ENCODE data around the gene CRTC1. TPM values are rescaled to one million over a fixed set of nuclear protein-coding genes. Genes with fewer than 3 reads are reported as not detected.
"Not testable (repeated sequence)": the region's sequence is repeated elsewhere in the genome, so short reads cannot be mapped to it uniquely, and the experiment has no call there.

Gene CRTC1
- total RNA-seq, 2 donors from 2014 or later = 9.3 to 15.7 TPM

- intact Hi-C loops (cut with DNase I) = no loop called here
- no peak for DNase-seq (ENCODE audit: low spot score)
Observed at GRCh38 chr19:18802354-18802753, 118.9 kb downstream of the CRTC1 start.

- DNase-seq (ENCODE audit: low spot score) = no peak
- intact Hi-C loops (cut with DNase I) = no loop called here
Observed at GRCh38 chr19:18803550-18804138, 120.2 kb downstream of the CRTC1 start.

DNA sequence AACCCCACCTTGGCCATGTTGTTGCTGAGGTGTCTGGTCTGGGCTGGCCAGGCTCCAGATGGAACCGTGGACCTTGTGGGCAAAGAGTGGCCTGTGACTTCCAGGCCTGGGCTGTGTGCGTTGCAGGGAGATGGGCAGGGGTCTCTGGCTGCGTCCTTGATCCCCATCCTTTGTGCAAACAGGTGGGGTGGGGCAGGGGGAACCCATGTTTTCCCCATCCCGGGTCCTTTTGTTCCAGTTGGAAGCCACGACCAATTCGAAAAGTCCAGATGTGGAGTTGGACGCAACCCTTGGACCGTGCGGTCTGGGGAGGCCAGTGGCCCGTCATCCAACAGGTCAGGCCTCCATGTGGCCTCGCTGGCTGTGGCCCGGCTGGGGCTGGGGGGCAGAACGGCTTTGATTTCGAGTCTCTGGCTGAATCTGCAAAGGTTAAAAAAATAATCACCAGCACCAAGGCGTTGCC lies 120.7 kb downstream of the CRTC1 start:
- intact Hi-C loops (cut with DNase I) = no loop called here
- no peak for DNase-seq (ENCODE audit: low spot score)

- no peak for DNase-seq (ENCODE audit: low spot score)
- intact Hi-C loops (cut with DNase I) = no loop called here
Observed at GRCh38 chr19:18804643-18805042, 121.2 kb downstream of the CRTC1 start.

DNA sequence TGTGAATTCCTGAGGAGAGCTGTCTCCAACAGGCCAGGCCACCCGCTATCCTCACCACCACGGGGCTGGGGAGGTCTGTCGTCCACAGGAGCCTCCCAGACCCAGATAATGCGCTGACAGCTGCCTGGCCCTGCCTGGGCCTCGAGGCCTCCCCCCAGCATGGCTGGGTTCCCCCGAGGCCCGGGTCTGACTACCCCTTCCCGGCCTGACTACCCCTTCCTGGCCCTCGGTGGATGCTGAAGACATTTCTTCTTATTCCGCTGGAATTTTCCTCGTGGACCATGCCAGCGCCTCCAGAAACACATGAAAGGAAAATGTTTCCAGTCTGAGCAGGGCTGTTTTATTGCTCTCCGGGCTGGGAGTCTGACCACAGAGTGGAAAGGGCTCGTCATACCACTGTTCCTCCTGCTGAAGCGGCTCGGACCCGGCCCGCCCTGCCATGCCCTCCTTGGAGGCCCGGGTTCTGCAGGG lies 124.4 kb downstream of the CRTC1 start:
- peak; percentile 92 for DNase-seq (ENCODE audit: low spot score)
- intact Hi-C loops (cut with DNase I) = no loop called here

DNA sequence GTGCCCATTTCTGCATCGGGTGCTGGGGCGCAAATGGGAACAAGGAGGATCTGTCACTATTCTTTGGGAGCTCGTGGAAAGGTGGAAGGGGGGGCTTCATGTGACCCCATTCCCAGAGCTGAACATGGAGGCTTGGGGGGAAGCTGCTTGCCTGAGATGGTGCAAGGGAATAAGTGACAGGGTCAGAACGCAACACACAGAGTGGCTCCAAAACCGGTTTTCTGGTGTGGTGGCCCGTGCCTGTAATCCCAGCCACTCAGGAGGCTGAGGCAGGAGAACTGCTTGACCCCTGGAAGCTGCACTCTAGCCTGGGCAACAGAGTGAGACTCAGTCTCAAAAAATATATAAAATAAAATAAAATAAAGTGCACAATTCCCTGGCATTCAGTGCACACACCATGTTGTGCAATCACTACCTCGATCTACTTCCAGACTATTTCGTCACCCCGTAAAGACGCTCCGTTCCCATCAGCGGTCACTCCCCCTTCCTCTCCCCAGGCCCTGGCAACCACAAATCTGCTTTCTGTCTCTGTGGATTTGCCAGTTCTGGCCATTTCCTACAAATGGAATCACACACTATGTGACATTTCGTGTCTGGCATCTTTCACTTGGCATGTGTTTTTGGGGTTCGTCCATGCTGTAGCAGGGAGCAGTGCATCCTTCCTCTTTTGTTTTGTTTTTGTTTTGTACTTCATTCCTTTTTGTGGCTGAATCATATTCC lies 125.8 kb downstream of the CRTC1 start:
- peak; percentile 91 for DNase-seq (ENCODE audit: low spot score)
- intact Hi-C loops (cut with DNase I) = no loop called here

- intact Hi-C loops (cut with DNase I); DNase-seq (ENCODE audit: low spot score): not testable (repeated sequence)
Observed at GRCh38 chr19:18811638-18812037, 128.2 kb downstream of the CRTC1 start.

- intact Hi-C loops (cut with DNase I) = no loop called here
Observed at GRCh38 chr19:18814063-18814462, 130.6 kb downstream of the CRTC1 start.

GRCh38 chr19:18815673-18816072 lies 132.2 kb downstream of the CRTC1 start:
- DNase-seq (ENCODE audit: low spot score) = no peak
- intact Hi-C loops (cut with DNase I) = no loop called here

More at GRCh38 chr19:18814063-18814462, 130.6 kb downstream of the CRTC1 start:
- peak; percentile 88 for DNase-seq (ENCODE audit: low spot score)

- DNase-seq (ENCODE audit: low spot score); intact Hi-C loops (cut with DNase I): not testable (repeated sequence)
Observed at GRCh38 chr19:18816645-18817044, 133.2 kb downstream of the CRTC1 start.

DNA sequence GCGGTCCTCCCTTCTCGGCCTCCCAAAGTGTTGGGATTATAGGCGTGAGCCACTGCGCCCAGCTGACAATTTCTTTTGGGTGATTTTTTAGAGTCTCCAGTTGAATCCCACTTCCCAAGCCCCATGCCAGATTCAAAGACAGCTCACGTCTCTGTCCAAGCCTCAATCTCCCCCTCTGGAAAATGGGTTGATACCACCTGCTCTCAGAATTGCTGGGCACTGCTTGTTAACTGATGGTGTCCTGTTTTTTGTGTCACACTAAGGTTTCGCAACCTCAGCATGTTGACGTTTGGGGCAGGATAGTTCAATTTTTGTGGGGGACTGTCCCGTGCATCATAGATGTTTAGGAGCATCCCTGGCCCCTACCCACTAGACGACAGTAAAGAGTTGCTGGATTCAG lies 134.1 kb downstream of the CRTC1 start:
- intact Hi-C loops (cut with DNase I) = no loop called here

DNA sequence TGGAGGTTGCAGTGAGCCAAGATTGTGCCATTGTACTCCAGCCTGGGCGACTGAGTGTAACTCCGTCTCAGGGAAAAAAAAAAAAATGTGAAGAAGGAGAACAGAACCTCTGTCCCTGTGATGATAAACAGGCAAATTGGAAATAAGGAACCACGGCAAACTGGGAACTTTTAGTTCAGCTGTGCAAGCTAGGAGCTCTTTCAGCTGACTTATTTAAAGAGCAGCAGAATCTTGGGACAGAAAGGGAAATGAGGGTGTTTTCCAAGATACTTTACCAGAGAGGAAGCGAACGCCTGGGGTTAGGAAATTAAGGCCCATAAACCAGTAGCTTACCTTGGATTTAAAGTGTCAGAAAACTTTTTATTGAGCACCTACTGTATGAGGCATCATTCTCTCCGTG lies 145.3 kb downstream of the CRTC1 start:
- DNase-seq (ENCODE audit: low spot score) = no peak
- intact Hi-C loops (cut with DNase I) = no loop called here

More for the DNA sequence above, 134.1 kb downstream of the CRTC1 start:
- no peak for DNase-seq (ENCODE audit: low spot score)

- no peak for DNase-seq (ENCODE audit: low spot score)
- intact Hi-C loops (cut with DNase I) = no loop called here
Observed at GRCh38 chr19:18830488-18830887, 147.0 kb downstream of the CRTC1 start.

GRCh38 chr19:18831524-18832305 lies 148.2 kb downstream of the CRTC1 start, which contains the start of gene UPF1:
Gene UPF1 (plus strand): TSS chr19:18831959. CDS start chr19:18832210, 251 bp downstream.
- intact Hi-C loops (cut with DNase I) = no loop called here
- peak; percentile 98 for DNase-seq (ENCODE audit: low spot score)

Other genes starting within 250 kb of the CRTC1 start
- 10 to 100 TPM; 27.5 to 28.1 TPM for gene ISYNA1, start 245.5 kb upstream of the CRTC1 start, total RNA-seq
- 10 to 100 TPM; 19.5 to 20.7 TPM for gene ELL, start 161.6 kb upstream of the CRTC1 start, total RNA-seq
- gene FKBP8, start 140.1 kb upstream of the CRTC1 start, total RNA-seq = 100 to 1,000 TPM; 189 to 224 TPM
- 10 to 100 TPM; 63.9 to 75.2 TPM for gene KXD1, start 125.8 kb upstream of the CRTC1 start, total RNA-seq
- 100 to 1,000 TPM; 725 to 767 TPM for gene UBA52, start 111.8 kb upstream of the CRTC1 start, total RNA-seq
- gene REX1BD, start 94.9 kb upstream of the CRTC1 start, total RNA-seq = 10 to 100 TPM; 38.0 to 48.1 TPM
- 100 to 1,000 TPM; 154 to 436 TPM for gene CRLF1, start 76.9 kb upstream of the CRTC1 start, total RNA-seq
- gene TMEM59L, start 70.8 kb upstream of the CRTC1 start, total RNA-seq = 10 to 100 TPM in 1 of 2 donors, 1 to 10 TPM in 1; 2.8 to 14.5 TPM
- gene KLHL26, start 46.7 kb upstream of the CRTC1 start, total RNA-seq = 10 to 100 TPM; 14.5 to 17.6 TPM
- 100 to 1,000 TPM in 1 of 2 donors, 10 to 100 TPM in 1; 72.2 to 403 TPM for gene COMP, start 107.6 kb downstream of the CRTC1 start, total RNA-seq
- 10 to 100 TPM; 45.1 to 56.5 TPM for gene UPF1, start 148.3 kb downstream of the CRTC1 start, total RNA-seq
- 1 to 10 TPM in 1 of 2 donors, under 1 TPM in 1; 0.38 to 1.5 TPM for gene CERS1, start 212.5 kb downstream of the CRTC1 start, total RNA-seq
- gene COPE, start 235.7 kb downstream of the CRTC1 start, total RNA-seq = 100 to 1,000 TPM; 139 to 141 TPM
- 10 to 100 TPM; 28.8 to 28.9 TPM for gene DDX49, start 236.0 kb downstream of the CRTC1 start, total RNA-seq